ENCODE results near the gene NGFR.

DNA sequence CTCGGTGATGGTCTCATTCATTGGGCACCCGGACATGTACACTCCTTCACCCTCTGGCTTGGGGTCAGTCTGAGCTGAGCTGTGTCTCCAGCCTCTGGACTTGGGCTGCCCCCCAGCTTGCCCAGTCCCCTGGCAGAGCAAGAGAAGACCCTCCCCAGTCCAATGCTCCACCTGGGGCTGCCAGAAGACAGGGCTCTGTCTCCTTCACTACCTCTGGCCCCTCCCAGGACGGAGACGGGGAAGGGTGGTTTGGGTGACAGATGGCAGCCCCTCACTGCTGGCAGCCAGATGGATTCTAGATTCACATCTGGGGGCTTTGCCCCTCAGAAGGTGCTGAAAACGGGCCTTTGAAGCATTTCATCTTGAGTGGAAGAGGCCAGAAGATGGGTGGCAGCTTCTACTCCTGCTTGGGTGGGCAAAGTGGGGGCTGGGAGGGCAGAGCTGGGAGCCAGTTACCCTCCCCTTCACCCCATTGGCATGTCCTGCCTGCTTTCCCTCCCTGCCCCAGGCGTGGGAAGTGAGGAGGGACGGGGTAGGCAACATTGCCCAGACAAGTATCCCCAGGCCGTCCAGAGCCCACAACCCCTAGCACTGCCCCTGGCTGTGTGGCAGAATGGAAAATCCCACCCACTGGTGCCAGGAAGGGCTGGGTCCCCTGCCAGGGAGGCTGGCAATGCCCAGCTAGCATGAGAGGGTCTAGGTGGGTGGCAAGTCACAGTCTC lies 13.9 kb downstream of the NGFR start:
- TF ChIP-seq, protein P1, sequence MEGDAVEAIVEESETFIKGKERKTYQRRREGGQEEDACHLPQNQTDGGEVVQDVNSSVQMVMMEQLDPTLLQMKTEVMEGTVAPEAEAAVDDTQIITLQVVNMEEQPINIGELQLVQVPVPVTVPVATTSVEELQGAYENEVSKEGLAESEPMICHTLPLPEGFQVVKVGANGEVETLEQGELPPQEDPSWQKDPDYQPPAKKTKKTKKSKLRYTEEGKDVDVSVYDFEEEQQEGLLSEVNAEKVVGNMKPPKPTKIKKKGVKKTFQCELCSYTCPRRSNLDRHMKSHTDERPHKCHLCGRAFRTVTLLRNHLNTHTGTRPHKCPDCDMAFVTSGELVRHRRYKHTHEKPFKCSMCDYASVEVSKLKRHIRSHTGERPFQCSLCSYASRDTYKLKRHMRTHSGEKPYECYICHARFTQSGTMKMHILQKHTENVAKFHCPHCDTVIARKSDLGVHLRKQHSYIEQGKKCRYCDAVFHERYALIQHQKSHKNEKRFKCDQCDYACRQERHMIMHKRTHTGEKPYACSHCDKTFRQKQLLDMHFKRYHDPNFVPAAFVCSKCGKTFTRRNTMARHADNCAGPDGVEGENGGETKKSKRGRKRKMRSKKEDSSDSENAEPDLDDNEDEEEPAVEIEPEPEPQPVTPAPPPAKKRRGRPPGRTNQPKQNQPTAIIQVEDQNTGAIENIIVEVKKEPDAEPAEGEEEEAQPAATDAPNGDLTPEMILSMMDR (IDR thresholded peaks at IDR 0.05; ENCODE audit: low read depth, low read length, poor library complexity, severe bottlenecking) = no peak
- no peak for TF ChIP-seq EZH2phosphoT487 (IDR thresholded peaks at IDR 0.05; ENCODE audit: borderline replicate concordance, low read length)
